ENCODE results near the gene SYF2.

SYF2 gene

DNA sequence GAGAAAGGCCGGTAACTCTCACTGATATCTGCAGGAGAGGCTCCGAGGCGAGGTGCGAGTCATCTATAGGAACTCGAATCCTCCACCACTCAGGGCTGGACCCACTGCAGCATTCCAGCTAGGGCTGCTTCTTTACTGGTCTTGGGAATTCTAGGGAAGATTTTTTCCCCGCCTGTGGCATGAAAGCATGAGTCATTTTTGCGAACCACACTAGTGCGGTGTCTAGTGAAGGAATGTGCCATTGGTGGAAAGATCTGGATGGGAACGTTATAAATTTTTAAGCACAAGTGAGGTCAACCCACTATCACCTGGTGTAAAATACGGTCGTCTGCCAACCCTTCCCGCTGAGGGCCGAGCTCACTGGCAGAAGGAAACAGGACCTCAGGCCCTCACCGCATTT lies 49.7 kb downstream of the SYF2 start:
- no peak for DNase-seq

DNA sequence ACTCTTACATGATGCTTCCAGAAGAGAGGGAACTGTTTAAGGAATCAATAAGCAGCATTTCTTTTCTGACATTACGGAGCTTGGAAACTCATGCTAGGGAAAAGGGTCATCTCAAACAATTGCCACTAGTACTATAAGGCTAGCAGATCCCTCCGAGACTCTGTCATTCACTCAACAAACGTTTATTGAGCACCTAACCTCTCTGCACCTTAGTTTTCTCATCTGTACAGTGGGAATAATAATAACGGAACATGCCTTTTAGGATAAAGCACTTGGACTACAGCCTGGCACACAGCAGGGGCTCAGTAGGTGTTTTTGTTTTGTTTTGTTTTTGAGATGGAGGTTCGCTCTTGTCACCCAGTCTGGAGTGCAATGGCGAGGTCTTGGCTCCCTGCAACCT lies 51.3 kb downstream of the SYF2 start:
- no peak for DNase-seq

DNA sequence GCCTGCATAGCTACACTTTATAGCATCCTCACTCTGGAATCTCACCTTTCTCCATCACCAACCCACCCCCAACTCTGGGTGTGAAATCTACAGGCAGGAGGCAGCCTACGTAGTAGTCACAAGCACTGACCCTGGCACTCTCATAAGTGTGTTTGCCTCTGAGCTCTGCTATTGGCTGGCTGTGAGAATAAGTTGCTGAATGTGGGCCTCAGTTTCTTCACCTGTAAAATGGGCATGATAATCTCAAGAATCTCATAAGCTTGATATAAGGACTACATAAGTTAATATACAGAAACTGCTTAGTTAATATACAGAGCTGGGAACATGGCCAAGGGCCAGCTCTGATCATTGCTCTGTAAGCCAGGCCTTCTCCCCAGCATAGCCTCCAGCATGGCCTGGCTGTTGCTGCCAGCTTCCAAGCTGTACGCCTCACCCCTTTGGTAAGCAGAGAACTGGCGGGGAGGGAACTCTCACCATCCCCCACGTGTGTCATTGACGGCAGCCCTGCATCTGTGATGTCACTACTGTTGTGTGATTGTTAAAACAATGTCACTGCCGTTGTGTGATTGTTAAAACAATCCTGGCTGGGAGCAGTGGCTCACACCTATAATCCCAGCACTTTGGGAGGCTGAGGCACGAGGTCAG lies 53.3 kb downstream of the SYF2 start:
- DNase-seq, result no peak

DNA sequence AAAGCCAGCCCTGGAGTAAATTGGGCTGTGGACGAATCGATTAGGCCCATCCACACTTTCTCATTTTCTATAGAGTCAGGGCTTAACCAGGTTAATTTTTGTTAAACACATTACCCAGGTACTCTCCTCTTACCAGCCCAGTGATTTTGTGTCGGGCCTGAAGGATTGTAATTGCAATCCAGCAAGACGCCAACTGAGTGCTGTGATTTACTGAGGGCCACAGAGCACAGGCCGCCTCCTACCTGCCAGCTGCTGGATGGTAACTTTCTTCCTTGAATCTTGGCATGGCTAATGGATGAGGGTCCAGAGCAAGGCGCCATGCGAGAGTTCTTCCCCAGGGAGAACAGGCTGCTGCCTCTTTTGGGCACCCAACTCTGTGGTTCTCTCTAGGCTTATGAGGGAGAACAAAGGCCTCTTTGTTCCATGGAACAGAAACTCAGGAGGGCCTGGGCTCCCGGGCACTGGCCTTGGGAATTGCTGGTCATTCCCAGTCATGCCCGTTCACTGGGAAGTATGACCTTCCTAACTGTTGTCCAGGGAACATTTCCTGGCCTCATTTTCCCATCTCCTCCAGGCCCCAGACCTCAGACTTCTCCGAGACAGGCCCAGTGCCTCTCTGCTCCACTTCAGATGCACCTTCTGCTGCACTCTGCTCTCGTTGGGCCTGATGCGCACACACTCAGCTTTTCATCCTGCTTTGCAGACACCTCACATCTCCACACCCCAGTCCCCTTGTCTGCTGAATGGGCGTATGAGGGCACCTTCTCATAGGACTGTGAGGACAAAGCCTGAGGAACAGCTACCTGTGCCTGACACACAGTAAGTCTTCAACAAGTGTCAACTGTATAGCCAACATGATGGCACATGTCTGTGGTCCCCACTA lies 57.3 kb downstream of the SYF2 start:
- DNase-seq, result no peak

DNA sequence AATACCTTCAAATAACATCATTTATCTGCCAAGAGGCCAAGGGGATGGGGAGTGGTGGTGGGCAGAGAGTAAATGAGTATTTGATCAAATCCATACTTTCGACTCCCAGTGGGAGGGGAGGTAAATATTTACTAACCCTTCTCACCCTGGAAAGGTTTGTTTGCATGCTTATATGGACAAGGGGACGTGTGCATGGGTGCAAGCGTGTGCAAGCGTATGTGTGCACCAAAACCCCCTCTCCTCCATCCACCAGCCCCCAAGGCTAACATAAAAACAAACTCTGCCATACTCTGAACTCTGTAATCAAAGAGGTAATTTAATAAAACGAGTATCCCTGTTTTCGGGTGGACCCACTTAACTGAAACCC lies 58.0 kb downstream of the SYF2 start:
- DNase-seq, result no peak

DNA sequence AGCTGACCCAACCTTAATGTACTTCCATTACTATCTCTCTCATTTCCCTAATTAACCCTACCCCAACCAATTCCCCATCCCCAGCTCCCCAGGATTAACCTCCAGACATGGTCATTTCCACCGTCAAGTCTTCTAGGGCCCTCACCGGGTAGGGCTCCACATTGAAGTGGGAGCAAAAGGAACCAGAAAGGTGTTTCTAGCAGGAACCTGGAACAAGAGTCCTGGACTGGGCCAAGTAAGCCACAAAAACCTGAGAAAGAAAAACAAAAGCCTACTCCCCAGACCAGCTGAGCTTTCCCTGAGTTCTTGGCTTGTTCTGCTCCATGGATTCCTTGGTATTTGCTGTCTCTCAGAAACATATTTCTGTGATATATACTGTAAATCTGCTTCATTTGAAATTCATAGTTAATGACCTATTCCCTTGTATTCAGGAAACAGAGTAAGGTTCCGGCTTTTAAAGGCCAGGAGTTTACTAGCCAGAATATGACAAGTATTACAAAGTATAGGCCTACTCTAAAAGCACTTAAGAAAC lies 58.4 kb downstream of the SYF2 start:
- DNase-seq, result no peak

Measured in NCI-H1105 treated with DMSO at 0.1 percent for 48 hours (cell line).